Astrocyte (in vitro differentiated cells and primary cell): ENCODE data around the gene LHX2. TPM values are rescaled to one million over a fixed set of nuclear protein-coding genes. Genes with fewer than 3 reads are reported as not detected.

Experiments
- DNase-seq: peaks from one replicate; pipeline ENCODE4 v3.0.0-alpha.2; 2010; ENCODE audit warnings: low read depth
- FAIRE-seq: peaks from 2 replicates; lab custom pipeline; 2011; peaks lifted over from hg19 to GRCh38; lab: Jason Lieb, UNC
- H2AFZ ChIP-seq: 2 replicates; pipeline ENCODE4 v1.6.0; 2012; ENCODE audit warnings: low read depth, low read length, inconsistent platforms
- H3K27ac ChIP-seq: 2 replicates; pipeline ENCODE4 v1.5.1; 2011; ENCODE audit warnings: low read depth, low read length, inconsistent platforms
- H3K27me3 ChIP-seq: 2 replicates; pipeline ENCODE4 v1.6.0; 2011; ENCODE audit warnings: low read length, inconsistent platforms; ENCODE audit not compliant: insufficient read depth
- H3K36me3 ChIP-seq: 2 replicates; pipeline ENCODE4 v1.5.1; 2011; ENCODE audit warnings: low read length, inconsistent platforms; ENCODE audit not compliant: insufficient read depth
- H3K4me1 ChIP-seq: 2 replicates; pipeline ENCODE4 v1.5.1; 2011; ENCODE audit warnings: low read length, inconsistent platforms; ENCODE audit not compliant: insufficient read depth
- H3K4me2 ChIP-seq: 2 replicates; pipeline ENCODE4 v1.6.0; 2012; ENCODE audit warnings: low read length, inconsistent platforms
- H3K4me3 ChIP-seq: 2 replicates; pipeline ENCODE4 v1.5.1; 2011; ENCODE audit warnings: low read depth, mild to moderate bottlenecking, low read length, inconsistent platforms; ENCODE audit not compliant: insufficient read depth
- H3K79me2 ChIP-seq: 2 replicates; pipeline ENCODE4 v1.6.0; 2012; ENCODE audit warnings: mild to moderate bottlenecking, low read length, inconsistent platforms; ENCODE audit not compliant: insufficient read depth
- H3K9ac ChIP-seq: 2 replicates; pipeline ENCODE4 v1.6.0; 2012; ENCODE audit warnings: mild to moderate bottlenecking, low read length, inconsistent platforms
- H3K9me3 ChIP-seq: 2 replicates; pipeline ENCODE4 v1.5.1; 2012; ENCODE audit warnings: low read depth, mild to moderate bottlenecking, low read length, inconsistent platforms; ENCODE audit not compliant: insufficient read depth
- H4K20me1 ChIP-seq: 2 replicates; pipeline ENCODE4 v1.6.0; 2012; ENCODE audit warnings: low read length, inconsistent platforms; ENCODE audit not compliant: insufficient read depth
- H3K27ac Mint-ChIP-seq: one replicate; pipeline ENCODE4 v1.8.0; 2021; ENCODE audit warnings: mild to moderate bottlenecking, mixed read lengths; ENCODE audit not compliant: unreplicated experiment
- H3K27me3 Mint-ChIP-seq: one replicate; pipeline ENCODE4 v1.8.0; 2021; ENCODE audit warnings: low read depth, mixed read lengths; ENCODE audit not compliant: unreplicated experiment
- H3K36me3 Mint-ChIP-seq: one replicate; pipeline ENCODE4 v1.8.0; 2021; ENCODE audit warnings: low read depth, mixed read lengths; ENCODE audit not compliant: unreplicated experiment
- H3K4me1 Mint-ChIP-seq: one replicate; pipeline ENCODE4 v1.8.0; 2021; ENCODE audit warnings: low read depth, mixed read lengths; ENCODE audit not compliant: unreplicated experiment
- H3K4me3 Mint-ChIP-seq: one replicate; pipeline ENCODE4 v1.8.0; 2021; ENCODE audit warnings: mild to moderate bottlenecking, moderate library complexity, mixed read lengths; ENCODE audit not compliant: unreplicated experiment
- H3K9me3 Mint-ChIP-seq: one replicate; pipeline ENCODE4 v1.8.0; 2021; ENCODE audit warnings: mild to moderate bottlenecking, mixed read lengths; ENCODE audit not compliant: unreplicated experiment
- EZH2 ChIP-seq: IDR thresholded peaks from 2 replicates; pipeline ENCODE4 v1.6.1; 2012; ENCODE audit warnings: mild to moderate bottlenecking, low read length, inconsistent platforms; ENCODE audit not compliant: insufficient read depth
- total RNA-seq: library from RNA; stranded (reverse); gene quantifications from 2 replicates; pipeline ENCODE4 v1.2.1, GENCODE V29; 2021
- TF ChIP-seq, protein P1 (sequence below): IDR thresholded peaks from 2 replicates; pipeline ENCODE4 v1.5.1; 2011; ENCODE audit warnings: low read depth, mild to moderate bottlenecking, inconsistent platforms, low read length, moderate library complexity; ENCODE audit not compliant: insufficient read depth

Gene LHX2
- total RNA-seq, 1 donor from 2014 or later: 0.14 TPM

GRCh38 chr9:124020520-124021384, 9.2 kb downstream of the LHX2 start:
- Histone ChIP-seq H3K27me3 (peaks cover 88% of the 10 kb centered on the region), H3K36me3 (no peaks in the 10 kb centered on the region), H3K4me3 (no peak overlapping the region), H3K27ac (no peak overlapping the region), H3K4me2 (no peak overlapping the region), H3K79me2 (peaks cover 25% of the 10 kb centered on the region), H2AFZ (no peak overlapping the region), H3K9me3 (no peaks in the 10 kb centered on the region), H4K20me1 (peaks cover 18% of the 10 kb centered on the region), H3K9ac (no peak overlapping the region), H3K4me1 (peaks cover 12% of the 10 kb centered on the region)
- Mint-ChIP-seq H3K4me1 (peaks cover 3% of the 10 kb centered on the region), H3K27ac (no peak overlapping the region), H3K9me3 (peaks cover 14% of the 10 kb centered on the region), H3K27me3 (peaks cover 82% of the 10 kb centered on the region), H3K36me3 (peaks cover 4% of the 10 kb centered on the region), H3K4me3 (no peak overlapping the region)
- peak; percentile 18 for TF ChIP-seq EZH2
- TF ChIP-seq, protein P1, sequence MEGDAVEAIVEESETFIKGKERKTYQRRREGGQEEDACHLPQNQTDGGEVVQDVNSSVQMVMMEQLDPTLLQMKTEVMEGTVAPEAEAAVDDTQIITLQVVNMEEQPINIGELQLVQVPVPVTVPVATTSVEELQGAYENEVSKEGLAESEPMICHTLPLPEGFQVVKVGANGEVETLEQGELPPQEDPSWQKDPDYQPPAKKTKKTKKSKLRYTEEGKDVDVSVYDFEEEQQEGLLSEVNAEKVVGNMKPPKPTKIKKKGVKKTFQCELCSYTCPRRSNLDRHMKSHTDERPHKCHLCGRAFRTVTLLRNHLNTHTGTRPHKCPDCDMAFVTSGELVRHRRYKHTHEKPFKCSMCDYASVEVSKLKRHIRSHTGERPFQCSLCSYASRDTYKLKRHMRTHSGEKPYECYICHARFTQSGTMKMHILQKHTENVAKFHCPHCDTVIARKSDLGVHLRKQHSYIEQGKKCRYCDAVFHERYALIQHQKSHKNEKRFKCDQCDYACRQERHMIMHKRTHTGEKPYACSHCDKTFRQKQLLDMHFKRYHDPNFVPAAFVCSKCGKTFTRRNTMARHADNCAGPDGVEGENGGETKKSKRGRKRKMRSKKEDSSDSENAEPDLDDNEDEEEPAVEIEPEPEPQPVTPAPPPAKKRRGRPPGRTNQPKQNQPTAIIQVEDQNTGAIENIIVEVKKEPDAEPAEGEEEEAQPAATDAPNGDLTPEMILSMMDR: no peak
- FAIRE-seq (no peak), DNase-seq (no peak)

- no peak for FAIRE-seq
- H3K9me3 Mint-ChIP-seq: peaks cover 12% of the 10 kb centered on the region
- H3K4me3 ChIP-seq: no peak overlapping the region
- H2AFZ ChIP-seq: no peak overlapping the region
- H3K4me3 Mint-ChIP-seq: no peak overlapping the region
- H3K4me1 ChIP-seq: peaks cover 12% of the 10 kb centered on the region
- no peak overlapping the region for H3K4me2 ChIP-seq
- no peaks in the 10 kb centered on the region for H3K36me3 ChIP-seq
- peaks cover 3% of the 10 kb centered on the region for H3K4me1 Mint-ChIP-seq
- H4K20me1 ChIP-seq: peaks cover 18% of the 10 kb centered on the region
- H3K27ac Mint-ChIP-seq: no peak overlapping the region
- no peaks in the 10 kb centered on the region for H3K9me3 ChIP-seq
- peaks cover 4% of the 10 kb centered on the region for H3K36me3 Mint-ChIP-seq
- peak overlapping the region; percentile 74 for H3K27ac ChIP-seq
- no peak overlapping the region for H3K9ac ChIP-seq
- TF ChIP-seq, protein P1: no peak
- no peak for TF ChIP-seq EZH2
- peaks cover 84% of the 10 kb centered on the region for H3K27me3 ChIP-seq
- peaks cover 25% of the 10 kb centered on the region for H3K79me2 ChIP-seq
- DNase-seq: no peak
- H3K27me3 Mint-ChIP-seq: peaks cover 84% of the 10 kb centered on the region
Measured at GRCh38 chr9:124021385-124021769, 9.8 kb downstream of the LHX2 start.
